Transverse colon (tissue), 4 donors: ENCODE results near the gene SSTR5. TPM values are rescaled to one million over a fixed set of nuclear protein-coding genes. Genes with fewer than 3 reads are reported as not detected.

Experiments used
- DNase-seq: peaks from one replicate; pipeline ENCODE4 v3.0.0-alpha.2; 2019
- H3K27ac ChIP-seq, 4 donors: fragments of 200-600 bp; sonication (generic); 2 replicates each; pipeline ENCODE4 v1.5.1; 2016 to 2018; ENCODE audit warnings: inconsistent platforms in 4 of 4
- H3K27me3 ChIP-seq: fragments of 200-600 bp; sonication (generic); 2 replicates; pipeline ENCODE4 v1.5.1; 2017; ENCODE audit warnings: inconsistent platforms
- H3K36me3 ChIP-seq, 4 donors: fragments of 200-600 bp; sonication (generic); 2 replicates each; pipeline ENCODE4 v1.5.1; 2017 to 2019; ENCODE audit warnings: inconsistent platforms in 4 of 4
- H3K4me1 ChIP-seq, 4 donors: fragments of 200-600 bp; sonication (generic); 2 replicates each; pipeline ENCODE4 v1.5.1; 2017 to 2020; ENCODE audit warnings: inconsistent platforms in 4 of 4
- H3K4me3 ChIP-seq, 4 donors: fragments of 200-600 bp; sonication (generic); 1 replicate in 1 of 4; 2 replicates in 3 of 4; pipeline versions ENCODE4 v1.5.1 to v1.6.1; 2017 to 2019; ENCODE audit warnings: inconsistent platforms in 4 of 4
- H3K9me3 ChIP-seq, 2 donors: fragments of 200-600 bp; sonication (generic); 2 replicates each; pipeline ENCODE4 v1.5.1; 2017 to 2019; ENCODE audit warnings: inconsistent platforms in 2 of 2
- CTCF ChIP-seq, 5 experiments: fragments of 200-600 bp in 3 of 5; fragments of 450-650 bp in 2 of 5; sonication (generic) in 3 of 5; IDR thresholded peaks; 1 replicate in 2 of 5; 2 replicates in 3 of 5; pipeline ENCODE4 v1.5.1; 2016 to 2017; ENCODE audit warnings: antibody characterized with exemption in 5 of 5, inconsistent platforms in 3 of 5, mild to moderate bottlenecking in 2 of 5, moderate library complexity in 1 of 5
- EP300 ChIP-seq: sonication (generic); formaldehyde crosslinking; IDR thresholded peaks from one replicate; pipeline ENCODE4 v1.6.1; 2017; ENCODE audit warnings: antibody characterized with exemption, low read depth
- POLR2A ChIP-seq: fragments of 450-650 bp; IDR thresholded peaks from one replicate; pipeline ENCODE4 v1.6.1; 2016; ENCODE audit warnings: antibody characterized with exemption, mild to moderate bottlenecking, moderate library complexity
- POLR2AphosphoS5 ChIP-seq, 3 donors: sonication (generic); formaldehyde crosslinking; IDR thresholded peaks; one replicate each; pipeline ENCODE4 v1.6.1; 2016; ENCODE audit warnings: antibody characterized with exemption in 3 of 3
- WGBS, 2 donors: methylation state at CpG; one replicate each; pipeline ENCODE4 v1.1.5; 2018; ENCODE audit warnings: low coverage in 1 of 2; 5-methylcytosine and 5-hydroxymethylcytosine counted together
- in situ Hi-C, 4 donors: fragments of 200-750 bp; cut with MboI; loops; one replicate each; pipeline versions ENCODE4 v1.15.0 to v1.15.1; 2017; ENCODE audit warnings: low sequenced_read_pairs in 3 of 4, low pct_ligation_motif_present in 1 of 4, low pct_unique_long_range_greater_than_20kb in 1 of 4
- intact Hi-C: fragments of 100-400 bp; cut with DNase I; formaldehyde crosslinking; loops from one replicate; pipeline ENCODE4 v1.15.1; 2023; ENCODE audit warnings: low total_unique reads
- total RNA-seq, 4 donors: library from RNA; depleted of rRNA; stranded (reverse); fragments of >200 nt; gene quantifications; one replicate each; pipeline ENCODE4 v1.1.0, GENCODE V29; 2016

SSTR5 gene
- total RNA-seq, 4 donors from 2014 or later = not detected

DNA sequence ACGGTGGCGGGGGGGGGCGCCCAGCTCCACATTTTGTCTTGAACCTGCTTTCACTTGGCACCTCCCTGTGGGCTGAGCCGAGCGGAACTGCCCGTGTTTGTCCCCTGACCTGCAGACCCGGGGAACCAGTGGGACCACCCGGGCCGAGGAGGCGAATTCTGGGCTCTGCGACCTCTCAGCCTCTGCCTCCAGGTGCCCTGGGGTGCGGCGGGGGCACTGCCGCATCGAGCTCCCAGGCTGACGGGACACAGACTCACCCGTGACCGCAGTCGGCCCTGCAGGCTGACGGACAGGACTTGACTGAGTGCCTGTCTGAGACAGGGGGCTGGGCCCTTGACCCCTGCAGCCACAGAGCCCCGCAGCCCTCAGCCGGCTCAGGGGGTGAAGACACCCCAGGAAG is 34.6 kb downstream of the SSTR5 start:
- TF ChIP-seq POLR2A (no peak), EP300 (no peak), CTCF (IDR thresholded peaks at IDR 0.05) (no peak), POLR2AphosphoS5 (IDR thresholded peaks at IDR 0.05) (no peak)
- H3K9me3 ChIP-seq = no peaks in the 10 kb centered on the region
- peaks cover 3 to 7% (median 5%) of the 10 kb centered on the region in 4 donors for H3K4me1 ChIP-seq
- no peak overlapping the region for H3K27ac ChIP-seq
- no peak for DNase-seq
- intact Hi-C loops = no loop called here
- H3K4me3 ChIP-seq = no peak overlapping the region
- in situ Hi-C loops = no loop called here
- 66% methylated on average over 4 of the region's 22 CpGs; no CpG with 5 or more reads in 1 of the 2 donors for WGBS, 2 donors
- peaks cover 72% of the 10 kb centered on the region for H3K27me3 ChIP-seq
- H3K36me3 ChIP-seq = no peaks in the 10 kb centered on the region

DNA sequence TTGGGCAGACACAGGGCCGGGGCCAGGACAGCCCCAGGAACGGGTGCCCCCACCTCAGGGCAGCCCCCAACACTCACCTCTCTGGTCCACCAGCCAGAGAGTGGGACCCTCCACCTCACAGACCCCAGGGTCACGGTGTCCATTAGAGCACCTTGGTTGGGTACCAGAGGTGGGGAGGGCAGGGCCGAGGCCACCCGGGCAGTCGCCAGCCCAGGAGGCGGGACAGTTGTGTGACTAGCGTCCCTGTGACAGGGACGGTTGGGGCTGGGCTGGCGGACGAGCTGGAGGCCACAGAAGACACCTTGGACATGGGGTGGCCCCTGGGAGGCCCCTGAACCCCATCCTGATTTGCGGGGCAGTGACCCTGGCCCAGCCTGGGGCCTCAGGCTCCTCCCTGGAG is 35.2 kb downstream of the SSTR5 start:
- in situ Hi-C loops = no loop called here
- H3K36me3 ChIP-seq = no peaks in the 10 kb centered on the region
- H3K4me3 ChIP-seq = no peak overlapping the region
- TF ChIP-seq CTCF (IDR thresholded peaks at IDR 0.05) (no peak), EP300 (no peak), POLR2AphosphoS5 (IDR thresholded peaks at IDR 0.05) (no peak), POLR2A (no peak)
- intact Hi-C loops = no loop called here
- no peak overlapping the region for H3K27ac ChIP-seq
- H3K4me1 ChIP-seq = peaks cover 3 to 7% (median 5%) of the 10 kb centered on the region in 4 donors
- 65% methylated on average over 10 of the region's 12 CpGs; no CpG with 5 or more reads in 1 of the 2 donors for WGBS, 2 donors
- peaks cover 70% of the 10 kb centered on the region for H3K27me3 ChIP-seq
- no peaks in the 10 kb centered on the region for H3K9me3 ChIP-seq
- DNase-seq = no peak

DNA sequence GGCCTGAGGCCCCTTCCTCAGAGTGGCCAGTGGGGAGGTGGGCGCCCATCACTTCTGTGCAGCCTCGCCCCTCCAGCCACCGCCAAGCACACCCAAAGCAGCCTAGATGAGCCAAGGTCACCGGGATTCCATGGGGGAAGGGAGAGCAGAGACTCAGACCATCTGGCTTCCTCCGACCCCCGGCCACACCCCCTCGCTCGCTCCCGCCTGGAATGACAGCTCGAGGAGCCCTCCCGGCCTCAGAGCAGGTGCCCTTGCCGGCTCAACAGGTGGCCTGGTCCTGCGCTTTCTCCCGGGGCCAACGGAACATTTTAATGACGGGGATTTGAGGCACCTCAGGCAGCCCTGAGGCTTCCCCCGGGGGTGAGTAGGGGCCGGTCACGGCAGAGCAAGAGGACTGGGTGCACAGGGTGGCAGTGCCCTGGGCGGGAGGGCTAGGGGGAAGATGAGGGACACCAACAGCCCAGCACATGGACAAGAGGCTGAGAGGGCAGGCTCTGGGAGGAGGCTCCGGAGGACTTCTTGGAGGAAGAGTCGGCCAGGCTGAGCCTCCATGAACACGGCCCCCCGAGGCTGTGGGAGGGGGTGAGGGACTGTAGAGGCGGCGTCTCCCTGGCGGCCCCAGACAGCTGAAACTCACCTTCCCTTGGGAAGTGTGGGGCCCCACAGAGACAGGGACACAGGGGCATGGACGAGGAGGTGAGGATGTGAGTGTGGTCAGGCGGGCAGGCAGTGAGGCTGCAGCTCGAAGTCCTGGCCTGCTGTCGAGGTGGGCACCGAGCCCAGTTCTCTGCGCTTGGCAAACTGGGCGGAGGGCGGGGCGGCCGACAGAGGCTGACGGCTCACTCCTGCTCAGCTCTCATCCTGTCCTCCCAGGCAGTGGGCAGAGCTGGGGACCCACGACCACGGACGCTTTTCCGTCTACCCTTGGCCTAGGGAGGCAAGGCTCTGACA is 36.0 kb downstream of the SSTR5 start:
- Histone ChIP-seq H3K36me3 (no peaks in the 10 kb centered on the region), H3K27me3 (peaks cover 63% of the 10 kb centered on the region), H3K4me3 (no peak overlapping the region), H3K27ac (no peak overlapping the region), H3K4me1 (peaks cover 0 to 4% (median 2%) of the 10 kb centered on the region in 4 donors), H3K9me3 (no peaks in the 10 kb centered on the region)
- in situ Hi-C loops = no loop called here
- intact Hi-C loops = no loop called here
- no peak for TF ChIP-seq EP300
- no peak for TF ChIP-seq POLR2A
- TF ChIP-seq POLR2AphosphoS5 (IDR thresholded peaks at IDR 0.05) = no peak
- TF ChIP-seq CTCF (IDR thresholded peaks at IDR 0.05) = no peak
- DNase-seq = peak; percentile 55
- WGBS, 2 donors = 37% methylated on average over 33 of the region's 42 CpGs; no CpG with 5 or more reads in 1 of the 2 donors

DNA sequence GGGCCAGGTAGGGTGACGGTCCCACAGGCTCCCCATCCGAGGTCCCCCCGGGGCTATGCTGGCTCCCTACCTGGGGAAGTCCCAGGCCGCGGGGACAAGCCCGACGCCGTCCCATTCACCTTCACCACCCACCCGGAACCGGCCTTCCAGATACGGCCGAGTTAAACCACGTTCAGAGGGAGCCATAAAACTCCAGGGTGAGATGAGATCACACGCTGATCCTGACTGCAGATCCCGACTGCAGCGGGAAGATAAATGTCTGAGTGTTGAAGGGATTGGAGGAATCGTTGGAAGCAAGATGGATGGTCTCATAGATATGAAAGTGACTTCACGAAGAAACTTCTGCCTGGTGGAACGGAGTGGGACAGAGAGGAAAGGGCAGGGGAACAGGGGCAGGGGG is 37.1 kb downstream of the SSTR5 start:
- TF ChIP-seq EP300 = no peak
- Histone ChIP-seq H3K9me3 (no peaks in the 10 kb centered on the region), H3K4me3 (no peak overlapping the region), H3K36me3 (no peaks in the 10 kb centered on the region), H3K27ac (no peak overlapping the region), H3K4me1 (peaks cover 0 to 4% (median 2%) of the 10 kb centered on the region in 4 donors), H3K27me3 (peaks cover 59% of the 10 kb centered on the region)
- DNase-seq = no peak
- in situ Hi-C loops (no loop called here), intact Hi-C loops (no loop called here)
- 7 to 26% methylated on average over 9 to 19 of the region's 19 CpGs for WGBS, 2 donors
